HepG2 (cell line): ENCODE results near the gene TSEN34. TPM values are rescaled to one million over a fixed set of nuclear protein-coding genes. Genes with fewer than 3 reads are reported as not detected.

Experiments used
- FOXA3 ChIP-seq: IDR thresholded peaks from 2 replicates; pipeline ENCODE4 v1.6.1; 2016; ENCODE audit warnings: missing genetic modification reagents, missing compliant biosample characterization
- HDAC1 ChIP-seq: sonication (generic); formaldehyde crosslinking; IDR thresholded peaks from 2 replicates; pipeline ENCODE4 v1.5.1; 2020; ENCODE audit warnings: mild to moderate bottlenecking, missing genetic modification reagents
- KLF16 ChIP-seq, 2 experiments: sonication (generic) in 1 of 2; formaldehyde crosslinking in 1 of 2; IDR thresholded peaks; 2 replicates each; pipeline versions ENCODE4 v1.6.1 to v1.8.0; 2016 to 2023; ENCODE audit warnings: missing genetic modification reagents in 2 of 2, missing compliant biosample characterization in 1 of 2
- SAP130 ChIP-seq: IDR thresholded peaks from 2 replicates; pipeline ENCODE4 v1.6.1; 2016; ENCODE audit warnings: low read depth
- TBP ChIP-seq: sonication (generic); formaldehyde crosslinking; IDR thresholded peaks from 2 replicates; pipeline ENCODE4 v1.5.0; 2020; ENCODE audit warnings: missing genetic modification reagents
- THRA ChIP-seq: sonication (generic); formaldehyde crosslinking; IDR thresholded peaks from 2 replicates; pipeline ENCODE4 v1.4.0; 2020; ENCODE audit warnings: missing genetic modification reagents, borderline replicate concordance
- ZFP36 ChIP-seq: fragments of 150-350 bp; IDR thresholded peaks from 2 replicates; pipeline ENCODE4 v1.6.1; 2018; ENCODE audit warnings: borderline replicate concordance, low read length, low read depth; ENCODE audit not compliant: partially characterized antibody
- ZMYM2 ChIP-seq: sonication (generic); formaldehyde crosslinking; IDR thresholded peaks from 2 replicates; pipeline ENCODE4 v1.8.0; 2022; ENCODE audit warnings: mild to moderate bottlenecking, missing genetic modification reagents
- ZNF121 ChIP-seq: sonication (generic); formaldehyde crosslinking; IDR thresholded peaks from 2 replicates; pipeline ENCODE4 v1.5.0; 2020; ENCODE audit warnings: mild to moderate bottlenecking, missing genetic modification reagents
- ZNF180 ChIP-seq: sonication (generic); formaldehyde crosslinking; IDR thresholded peaks from 2 replicates; pipeline ENCODE4 v1.4.0; 2020; ENCODE audit warnings: low read depth, missing genetic modification reagents, borderline replicate concordance
- ZNF510 ChIP-seq: sonication (generic); formaldehyde crosslinking; IDR thresholded peaks from 2 replicates; pipeline ENCODE4 v1.4.0; 2020; ENCODE audit warnings: low read depth, mild to moderate bottlenecking, missing genetic modification reagents
- ZNF816 ChIP-seq: sonication (generic); formaldehyde crosslinking; IDR thresholded peaks from 2 replicates; pipeline ENCODE4 v1.8.0; 2022; ENCODE audit warnings: missing genetic modification reagents, mild to moderate bottlenecking, borderline replicate concordance
- ZNF850 ChIP-seq: sonication (generic); formaldehyde crosslinking; conservative IDR thresholded peaks from 2 replicates; pipeline ENCODE4 v1.9.0; 2021; ENCODE audit warnings: mild to moderate bottlenecking, missing genetic modification reagents
- polyA plus RNA-seq, 8 experiments: library from polyadenylated mRNA; depleted of rRNA in 3 of 8; stranded (reverse) in 7 of 8; unstranded in 1 of 8; fragments of >200 nt; fragmentation: Illumina TruSeq in 4 of 8; extraction: Trizol in 4 of 8; gene quantifications; 2 replicates each; pipeline versions ENCODE4 v1.2.1 to v1.2.3, GENCODE V29; 2011 to 2016; ENCODE audit warnings: low read depth in 4 of 8, missing spikeins in 1 of 8, mixed read lengths in 1 of 8; ENCODE audit not compliant: insufficient read depth in 1 of 8
- total RNA-seq, 5 experiments: library from RNA; depleted of rRNA; stranded (reverse); fragments of >200 nt; fragmentation: Illumina TruSeq; extraction: Trizol; gene quantifications; 2 replicates each; pipeline ENCODE4 v1.2.3, GENCODE V29; 2016; ENCODE audit warnings: low read depth in 1 of 5
- TF ChIP-seq, protein P1 (sequence below): sonication (generic); formaldehyde crosslinking; IDR thresholded peaks from 2 replicates; pipeline ENCODE4 v1.4.0; 2020; ENCODE audit warnings: missing genetic modification reagents
- TF ChIP-seq, protein P2 (sequence below): sonication (generic); formaldehyde crosslinking; IDR thresholded peaks from 2 replicates; pipeline ENCODE4 v1.5.0; 2020; ENCODE audit warnings: mild to moderate bottlenecking, missing genetic modification reagents, borderline replicate concordance
- TF ChIP-seq, protein P3 (sequence below): IDR thresholded peaks from 2 replicates; pipeline ENCODE4 v1.4.0; 2020; ENCODE audit warnings: mild to moderate bottlenecking, missing genetic modification reagents

TSEN34 gene
- total and polyA plus RNA-seq, 2 of the 13 experiments (the other 11 are each of a cell fraction or from before 2014, with no cell fraction given) = 55.1 to 65.4 TPM

DNA sequence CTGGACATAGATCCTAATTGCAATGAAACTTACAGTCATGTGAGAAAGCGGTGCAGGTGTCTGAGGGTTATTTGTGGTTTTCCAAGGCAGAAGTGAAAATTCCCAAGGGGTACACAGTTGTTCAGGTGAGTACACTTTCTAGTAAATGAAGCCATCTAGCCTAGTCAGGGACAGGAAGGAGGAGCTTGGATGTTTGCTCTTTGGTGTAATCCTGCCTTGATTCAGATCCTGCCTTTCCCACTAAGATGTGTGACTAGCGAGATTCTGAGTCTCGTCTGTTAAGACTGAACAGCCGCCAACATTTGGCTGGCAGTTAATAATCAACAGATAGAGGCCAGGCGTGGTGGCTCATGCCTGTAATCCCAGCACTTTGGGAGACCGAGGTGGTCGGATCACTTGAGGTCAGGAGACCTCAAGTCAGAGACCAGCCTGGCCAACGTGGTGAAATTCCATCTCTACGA lies 12.1 kb downstream of the TSEN34 start (continued):
- TF ChIP-seq, protein P1, sequence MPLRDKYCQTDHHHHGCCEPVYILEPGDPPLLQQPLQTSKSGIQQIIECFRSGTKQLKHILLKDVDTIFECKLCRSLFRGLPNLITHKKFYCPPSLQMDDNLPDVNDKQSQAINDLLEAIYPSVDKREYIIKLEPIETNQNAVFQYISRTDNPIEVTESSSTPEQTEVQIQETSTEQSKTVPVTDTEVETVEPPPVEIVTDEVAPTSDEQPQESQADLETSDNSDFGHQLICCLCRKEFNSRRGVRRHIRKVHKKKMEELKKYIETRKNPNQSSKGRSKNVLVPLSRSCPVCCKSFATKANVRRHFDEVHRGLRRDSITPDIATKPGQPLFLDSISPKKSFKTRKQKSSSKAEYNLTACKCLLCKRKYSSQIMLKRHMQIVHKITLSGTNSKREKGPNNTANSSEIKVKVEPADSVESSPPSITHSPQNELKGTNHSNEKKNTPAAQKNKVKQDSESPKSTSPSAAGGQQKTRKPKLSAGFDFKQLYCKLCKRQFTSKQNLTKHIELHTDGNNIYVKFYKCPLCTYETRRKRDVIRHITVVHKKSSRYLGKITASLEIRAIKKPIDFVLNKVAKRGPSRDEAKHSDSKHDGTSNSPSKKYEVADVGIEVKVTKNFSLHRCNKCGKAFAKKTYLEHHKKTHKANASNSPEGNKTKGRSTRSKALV (CRISPR knock-in tag) = 0 out of 2 replicates have a peak, but pooled peaks have one; percentile 20
- TF ChIP-seq ZNF850 (CRISPR knock-in tag) = no peak
- peak; percentile 86; the same call in 1 of the 2 replicates for TF ChIP-seq THRA (CRISPR knock-in tag)
- TF ChIP-seq ZNF180 (CRISPR knock-in tag) = no peak
- no peak for TF ChIP-seq ZNF121
- TF ChIP-seq ZMYM2 = no peak
- TF ChIP-seq, protein P2, sequence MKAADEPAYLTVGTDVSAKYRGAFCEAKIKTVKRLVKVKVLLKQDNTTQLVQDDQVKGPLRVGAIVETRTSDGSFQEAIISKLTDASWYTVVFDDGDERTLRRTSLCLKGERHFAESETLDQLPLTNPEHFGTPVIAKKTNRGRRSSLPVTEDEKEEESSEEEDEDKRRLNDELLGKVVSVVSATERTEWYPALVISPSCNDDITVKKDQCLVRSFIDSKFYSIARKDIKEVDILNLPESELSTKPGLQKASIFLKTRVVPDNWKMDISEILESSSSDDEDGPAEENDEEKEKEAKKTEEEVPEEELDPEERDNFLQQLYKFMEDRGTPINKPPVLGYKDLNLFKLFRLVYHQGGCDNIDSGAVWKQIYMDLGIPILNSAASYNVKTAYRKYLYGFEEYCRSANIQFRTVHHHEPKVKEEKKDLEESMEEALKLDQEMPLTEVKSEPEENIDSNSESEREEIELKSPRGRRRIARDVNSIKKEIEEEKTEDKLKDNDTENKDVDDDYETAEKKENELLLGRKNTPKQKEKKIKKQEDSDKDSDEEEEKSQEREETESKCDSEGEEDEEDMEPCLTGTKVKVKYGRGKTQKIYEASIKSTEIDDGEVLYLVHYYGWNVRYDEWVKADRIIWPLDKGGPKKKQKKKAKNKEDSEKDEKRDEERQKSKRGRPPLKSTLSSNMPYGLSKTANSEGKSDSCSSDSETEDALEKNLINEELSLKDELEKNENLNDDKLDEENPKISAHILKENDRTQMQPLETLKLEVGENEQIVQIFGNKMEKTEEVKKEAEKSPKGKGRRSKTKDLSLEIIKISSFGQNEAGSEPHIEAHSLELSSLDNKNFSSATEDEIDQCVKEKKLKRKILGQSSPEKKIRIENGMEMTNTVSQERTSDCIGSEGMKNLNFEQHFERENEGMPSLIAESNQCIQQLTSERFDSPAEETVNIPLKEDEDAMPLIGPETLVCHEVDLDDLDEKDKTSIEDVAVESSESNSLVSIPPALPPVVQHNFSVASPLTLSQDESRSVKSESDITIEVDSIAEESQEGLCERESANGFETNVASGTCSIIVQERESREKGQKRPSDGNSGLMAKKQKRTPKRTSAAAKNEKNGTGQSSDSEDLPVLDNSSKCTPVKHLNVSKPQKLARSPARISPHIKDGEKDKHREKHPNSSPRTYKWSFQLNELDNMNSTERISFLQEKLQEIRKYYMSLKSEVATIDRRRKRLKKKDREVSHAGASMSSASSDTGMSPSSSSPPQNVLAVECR = peak; percentile 48; the same call in 1 of the 2 replicates
- TF ChIP-seq, protein P3, sequence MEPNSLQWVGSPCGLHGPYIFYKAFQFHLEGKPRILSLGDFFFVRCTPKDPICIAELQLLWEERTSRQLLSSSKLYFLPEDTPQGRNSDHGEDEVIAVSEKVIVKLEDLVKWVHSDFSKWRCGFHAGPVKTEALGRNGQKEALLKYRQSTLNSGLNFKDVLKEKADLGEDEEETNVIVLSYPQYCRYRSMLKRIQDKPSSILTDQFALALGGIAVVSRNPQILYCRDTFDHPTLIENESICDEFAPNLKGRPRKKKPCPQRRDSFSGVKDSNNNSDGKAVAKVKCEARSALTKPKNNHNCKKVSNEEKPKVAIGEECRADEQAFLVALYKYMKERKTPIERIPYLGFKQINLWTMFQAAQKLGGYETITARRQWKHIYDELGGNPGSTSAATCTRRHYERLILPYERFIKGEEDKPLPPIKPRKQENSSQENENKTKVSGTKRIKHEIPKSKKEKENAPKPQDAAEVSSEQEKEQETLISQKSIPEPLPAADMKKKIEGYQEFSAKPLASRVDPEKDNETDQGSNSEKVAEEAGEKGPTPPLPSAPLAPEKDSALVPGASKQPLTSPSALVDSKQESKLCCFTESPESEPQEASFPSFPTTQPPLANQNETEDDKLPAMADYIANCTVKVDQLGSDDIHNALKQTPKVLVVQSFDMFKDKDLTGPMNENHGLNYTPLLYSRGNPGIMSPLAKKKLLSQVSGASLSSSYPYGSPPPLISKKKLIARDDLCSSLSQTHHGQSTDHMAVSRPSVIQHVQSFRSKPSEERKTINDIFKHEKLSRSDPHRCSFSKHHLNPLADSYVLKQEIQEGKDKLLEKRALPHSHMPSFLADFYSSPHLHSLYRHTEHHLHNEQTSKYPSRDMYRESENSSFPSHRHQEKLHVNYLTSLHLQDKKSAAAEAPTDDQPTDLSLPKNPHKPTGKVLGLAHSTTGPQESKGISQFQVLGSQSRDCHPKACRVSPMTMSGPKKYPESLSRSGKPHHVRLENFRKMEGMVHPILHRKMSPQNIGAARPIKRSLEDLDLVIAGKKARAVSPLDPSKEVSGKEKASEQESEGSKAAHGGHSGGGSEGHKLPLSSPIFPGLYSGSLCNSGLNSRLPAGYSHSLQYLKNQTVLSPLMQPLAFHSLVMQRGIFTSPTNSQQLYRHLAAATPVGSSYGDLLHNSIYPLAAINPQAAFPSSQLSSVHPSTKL (CRISPR knock-in tag) = peak; percentile 56
- TF ChIP-seq HDAC1 (CRISPR knock-in tag) = 0 out of 2 replicates have a peak, but pooled peaks have one; percentile 42
- no peak for TF ChIP-seq TBP (CRISPR knock-in tag)
- peak; percentile 25; the same call in 1 of the 2 replicates for TF ChIP-seq FOXA3 (CRISPR knock-in tag)
- no peak for TF ChIP-seq ZFP36
- no peak for TF ChIP-seq ZNF816
- TF ChIP-seq ZNF510 (CRISPR knock-in tag) = no peak
- TF ChIP-seq KLF16 (CRISPR knock-in tag; IDR thresholded peaks at IDR 0.05) = 0 out of 4 replicates have a peak, but pooled peaks of 1 of the 2 experiments have one; percentile 22
- TF ChIP-seq SAP130 (CRISPR knock-in tag) = peak; percentile 72
